Psoas muscle (tissue), 8 donors: Measurements from ENCODE around the gene STX11. TPM values are rescaled to one million over a fixed set of nuclear protein-coding genes. Genes with fewer than 3 reads are reported as not detected.

Source experiments
- ATAC-seq, 4 donors: fragments of 200-7000 bp; cut with Tn5 transposase; one replicate each; pipeline ENCODE4 v1.9.1; 2020; ENCODE audit warnings: moderate library complexity in 3 of 4, mild to moderate bottlenecking in 2 of 4
- DNase-seq, 2 donors: peaks; one replicate each; pipeline ENCODE4 v3.0.0-alpha.2; 2020
- H3K27ac ChIP-seq: fragments of 200-600 bp; one replicate; pipeline ENCODE4 v1.8.0; 2022
- H3K27me3 ChIP-seq, 3 donors: fragments of 200-600 bp in 1 of 3; one replicate each; pipeline versions ENCODE4 v1.6.1 to v1.8.0; 2013 to 2022; ENCODE audit warnings: low read length in 2 of 3, mild to moderate bottlenecking in 2 of 3, moderate library complexity in 1 of 3; ENCODE audit not compliant: insufficient read depth in 3 of 3
- H3K36me3 ChIP-seq, 2 donors: fragments of 200-600 bp in 1 of 2; one replicate each; pipeline versions ENCODE4 v1.6.1 to v1.8.0; 2013 to 2022; ENCODE audit warnings: low read depth in 1 of 2, mild to moderate bottlenecking in 1 of 2, moderate library complexity in 1 of 2; ENCODE audit not compliant: insufficient read depth in 1 of 2
- H3K4me1 ChIP-seq: fragments of 200-600 bp; one replicate; pipeline ENCODE4 v1.8.0; 2022
- H3K4me3 ChIP-seq: fragments of 200-600 bp; one replicate; pipeline ENCODE4 v1.8.0; 2022; ENCODE audit warnings: mild to moderate bottlenecking
- H3K9me3 ChIP-seq: fragments of 200-600 bp; one replicate; pipeline ENCODE4 v1.8.0; 2022
- WGBS, 3 donors: extraction: QIAGEN DNeasy Blood & Tissue Kit; methylation state at CpG; one replicate each; pipeline versions ENCODE4 v1.1.6 to v1.1.7; 2013; 5-methylcytosine and 5-hydroxymethylcytosine counted together
- intact Hi-C, 2 donors: fragments of 100-400 bp; cut with DNase I; formaldehyde crosslinking; loops; one replicate each; pipeline versions ENCODE4 v1.11.0 to v1.14.2; 2022
- long read RNA-seq, 2 donors: library from polyadenylated mRNA; unstranded; transcript quantifications; one replicate each; pipeline ENCODE4 v2.0.0, GENCODE V29; 2021
- polyA plus RNA-seq, 3 donors: library from polyadenylated mRNA; stranded (reverse); fragments of 200-250 nt; gene quantifications; one replicate each; pipeline ENCODE4 v1.2.3, GENCODE V29; 2013
- total RNA-seq, 4 donors: library from RNA; stranded (reverse); fragmentation: NEBNext Ultra II Directional in 2 of 4; extraction: Animal tissue kit (Norgen Biotek cat#: 25700) in 2 of 4; gene quantifications; one replicate each; pipeline versions ENCODE4 v1.2.1 to v1.2.4, GENCODE V29; 2021 to 2023
- TF ChIP-seq, protein P1 (sequence below): fragments of 200-600 bp; IDR thresholded peaks from one replicate; pipeline ENCODE4 v1.8.0; 2022; ENCODE audit warnings: antibody characterized with exemption
- donor health status: healthy with polysubstance abuse.
- donor health status: DM: no; HTN: no; CAD: no; lungs with moderate emphysema.
- donor health status: Bipolar disorder and iron deficiency.
- donor health status: healthy.
- donor health status: DM: yes; HTN: yes; CAD: no.
- donor health status: DM: no; HTN: no; CAD: no.
- donor health status: DM: no; HTN: no; CAD: no.
- donor health status: DM: yes; HTN: yes; CAD: no.

Gene STX11
- total RNA-seq (1 to 10 TPM; 1.4 to 2.8 (median 1.7) TPM), polyA plus RNA-seq (1 to 10 TPM; 1.2 to 4.6 (median 1.4) TPM)
- long read RNA-seq, donor 1, transcript STX11-201 (2 exons, 1,926 nt): major isoform, 8 of 8 reads
- long read RNA-seq, donor 1, partial matches to known transcripts: 0 of 8 reads
- long read RNA-seq, donor 1, other reads (novel, unspliced or antisense): 0 of 8 reads
- long read RNA-seq, donor 2: 0 reads

GRCh38 chr6:144149894-144150709 is at the start of gene STX11:
Gene STX11, plus strand, starts transcription at chr6:144150517. Its CDS starts 36,111 bp downstream, at chr6:144186628.
- Histone ChIP-seq H3K36me3 (no peaks in the 10 kb centered on the region), H3K4me1 (no peaks in the 10 kb centered on the region), H3K9me3 (no peaks in the 10 kb centered on the region), H3K27me3 (peaks cover 0 to 41% (median 10%) of the 10 kb centered on the region in 3 donors), H3K4me3 (peak within 1 kb of the TSS; percentile 86), H3K27ac (peak within 1 kb of the TSS; percentile 11)
- DNase-seq (peak; percentile 76 to 80), ATAC-seq (peak; percentile 80 to 88 (median 87))
- WGBS, 3 donors: 0 to 1% (median 1%) methylated on average over 69 to 93 of the region's 93 CpGs
- intact Hi-C loops: loop anchor here in 1 of 2 donors (2.0 kb wide), 1 partner anchor 67 kb away; no protein-coding TSS in a partner anchor
- TF ChIP-seq, protein P1, sequence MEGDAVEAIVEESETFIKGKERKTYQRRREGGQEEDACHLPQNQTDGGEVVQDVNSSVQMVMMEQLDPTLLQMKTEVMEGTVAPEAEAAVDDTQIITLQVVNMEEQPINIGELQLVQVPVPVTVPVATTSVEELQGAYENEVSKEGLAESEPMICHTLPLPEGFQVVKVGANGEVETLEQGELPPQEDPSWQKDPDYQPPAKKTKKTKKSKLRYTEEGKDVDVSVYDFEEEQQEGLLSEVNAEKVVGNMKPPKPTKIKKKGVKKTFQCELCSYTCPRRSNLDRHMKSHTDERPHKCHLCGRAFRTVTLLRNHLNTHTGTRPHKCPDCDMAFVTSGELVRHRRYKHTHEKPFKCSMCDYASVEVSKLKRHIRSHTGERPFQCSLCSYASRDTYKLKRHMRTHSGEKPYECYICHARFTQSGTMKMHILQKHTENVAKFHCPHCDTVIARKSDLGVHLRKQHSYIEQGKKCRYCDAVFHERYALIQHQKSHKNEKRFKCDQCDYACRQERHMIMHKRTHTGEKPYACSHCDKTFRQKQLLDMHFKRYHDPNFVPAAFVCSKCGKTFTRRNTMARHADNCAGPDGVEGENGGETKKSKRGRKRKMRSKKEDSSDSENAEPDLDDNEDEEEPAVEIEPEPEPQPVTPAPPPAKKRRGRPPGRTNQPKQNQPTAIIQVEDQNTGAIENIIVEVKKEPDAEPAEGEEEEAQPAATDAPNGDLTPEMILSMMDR: no peak

DNA sequence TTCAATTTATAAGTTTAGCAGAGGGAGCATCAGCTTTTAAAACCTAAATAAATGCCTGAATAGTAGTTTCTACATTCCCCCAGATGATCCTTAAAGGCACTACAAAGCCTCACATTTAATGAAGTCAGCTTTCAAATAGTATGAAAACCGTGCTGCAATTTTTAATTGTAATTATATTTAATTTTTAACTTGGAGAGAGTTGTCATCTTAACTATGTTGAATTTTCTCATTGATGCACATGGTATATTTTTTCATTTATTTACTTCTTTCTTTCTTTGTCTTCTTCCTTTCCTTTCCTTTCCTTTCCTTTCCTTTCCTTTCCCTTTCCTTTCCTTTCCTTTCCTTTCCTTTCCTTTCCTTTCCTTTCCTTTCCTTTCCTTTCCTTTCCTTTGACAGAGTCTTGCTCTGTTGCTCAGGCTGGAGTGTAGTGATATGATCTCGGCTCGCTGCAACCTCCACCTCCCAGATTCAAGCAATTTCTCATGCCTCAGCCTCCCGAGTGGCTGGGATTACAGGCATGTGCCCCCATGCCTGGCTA is 47.2 kb upstream of the STX11 start:
- intact Hi-C loops: loop anchor here in 1 of 2 donors (10.0 kb wide), 1 partner anchor 382 kb away; no protein-coding TSS in a partner anchor
- no peak overlapping the region for H3K4me3 ChIP-seq

DNA sequence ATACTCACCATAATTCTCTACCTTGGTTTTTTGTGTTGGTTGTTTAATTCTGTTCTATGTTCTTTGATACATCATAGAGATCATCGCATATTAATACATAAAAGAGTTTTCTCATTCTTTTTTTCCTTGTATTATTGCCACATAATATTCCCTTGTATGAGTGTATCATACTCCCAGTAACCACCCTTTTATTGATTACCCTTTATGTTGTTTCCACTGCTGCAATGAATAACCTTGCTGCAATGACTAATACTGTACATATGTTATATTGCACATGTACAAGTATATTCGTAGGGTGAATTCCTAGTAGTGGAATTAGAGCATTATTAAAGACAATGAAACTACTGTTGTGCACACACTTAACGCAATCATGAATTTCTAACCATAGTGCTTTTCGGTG is 45.8 kb upstream of the STX11 start:
- no peaks in the 10 kb centered on the region for H3K4me1 ChIP-seq
- no peak overlapping the region for H3K27ac ChIP-seq
- no peaks in the 10 kb centered on the region for H3K36me3 ChIP-seq
- intact Hi-C loops: loop anchor here (2.0 to 10.0 kb wide), 2 partner anchors 112 to 380 kb away; no protein-coding TSS in a partner anchor
- TF ChIP-seq, protein P1: no peak
- DNase-seq (no peak), ATAC-seq (no peak)
- H3K9me3 ChIP-seq: no peaks in the 10 kb centered on the region
- H3K4me3 ChIP-seq: no peak overlapping the region
- 51 to 69% (median 51%) methylated on average over 4 of the region's 4 CpGs for WGBS, 3 donors
- H3K27me3 ChIP-seq: no peaks in the 10 kb centered on the region

More for the DNA sequence above, 47.2 kb upstream of the STX11 start:
- Histone ChIP-seq H3K4me1 (no peaks in the 10 kb centered on the region), H3K27ac (no peak overlapping the region), H3K36me3 (no peaks in the 10 kb centered on the region), H3K27me3 (no peaks in the 10 kb centered on the region), H3K9me3 (no peaks in the 10 kb centered on the region)
- TF ChIP-seq, protein P1: no peak
- ATAC-seq: no peak
- 69 to 76% (median 72%) methylated on average over 4 of the region's 4 CpGs for WGBS, 3 donors
- DNase-seq: no peak

DNA sequence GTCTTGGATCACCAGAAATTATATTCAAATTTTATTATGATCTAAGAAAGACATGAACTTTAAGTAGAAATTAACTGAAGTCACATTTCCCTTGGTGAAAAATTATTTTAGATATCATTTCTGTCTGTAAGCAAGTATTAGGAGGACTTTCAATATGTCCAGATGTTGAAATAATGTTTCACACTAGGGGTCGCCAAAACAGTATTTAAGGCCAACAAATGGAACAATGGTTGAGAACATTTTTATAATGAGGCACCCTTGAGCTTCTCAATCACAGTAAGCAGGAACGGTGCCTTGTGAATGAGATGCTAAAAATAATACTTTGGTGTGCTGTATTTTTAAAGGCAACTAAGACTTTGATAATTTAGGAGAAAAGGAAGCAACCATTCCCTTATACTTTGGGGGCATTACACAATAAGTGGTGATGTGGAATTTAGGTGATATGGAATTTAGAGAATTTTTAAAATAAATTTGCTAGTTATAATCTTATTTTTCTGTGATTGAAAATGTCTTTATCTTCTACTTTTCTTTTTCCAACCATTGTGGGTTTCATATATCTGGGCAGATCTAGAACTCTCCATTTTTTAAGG is 45.3 kb upstream of the STX11 start:
- ATAC-seq: peak; percentile 61 to 86 (median 68)
- DNase-seq: no peak
- H3K4me3 ChIP-seq: no peak overlapping the region
- WGBS, 3 donors: 0 to 1% (median 1%) methylated on average over 2 of the region's 2 CpGs
- H3K4me1 ChIP-seq: no peaks in the 10 kb centered on the region
- no peaks in the 10 kb centered on the region for H3K9me3 ChIP-seq
- no peak overlapping the region for H3K27ac ChIP-seq
- intact Hi-C loops: loop anchor here (2.0 to 10.0 kb wide), 3 partner anchors 112 to 380 kb away; no protein-coding TSS in a partner anchor
- H3K36me3 ChIP-seq: no peaks in the 10 kb centered on the region
- H3K27me3 ChIP-seq: no peaks in the 10 kb centered on the region
- TF ChIP-seq, protein P1: peak; percentile 64
